SJSA1 (cell line): ENCODE measurements around the gene EPB41. TPM values are rescaled to one million over a fixed set of nuclear protein-coding genes. Genes with fewer than 3 reads are reported as not detected.

Experiments used
- DNase-seq, 2 experiments: peaks; one replicate each; pipeline ENCODE4 v3.0.0-alpha.2; 2015 to 2020; ENCODE audit warnings: low spot score in 2 of 2, low read depth in 1 of 2
- H3K27ac ChIP-seq: fragments of 250-450 bp; sonication (Bioruptor Pico); 2 replicates; pipeline ENCODE4 v1.5.1; 2020; ENCODE audit warnings: mild to moderate bottlenecking, moderate library complexity
- H3K27me3 ChIP-seq: fragments of 250-450 bp; sonication (Bioruptor Pico); replicated peaks from 2 replicates; pipeline ENCODE4 v1.5.1; 2020; ENCODE audit warnings: mild to moderate bottlenecking, moderate library complexity
- H3K36me3 ChIP-seq: fragments of 250-450 bp; sonication (Bioruptor Pico); 2 replicates; pipeline ENCODE4 v1.5.1; 2020; ENCODE audit warnings: mild to moderate bottlenecking
- H3K4me1 ChIP-seq: fragments of 250-450 bp; sonication (Bioruptor Pico); replicated peaks from 2 replicates; pipeline ENCODE4 v1.6.1; 2021; ENCODE audit warnings: mild to moderate bottlenecking
- H3K4me3 ChIP-seq: fragments of 250-450 bp; sonication (Bioruptor Pico); 2 replicates; pipeline ENCODE4 v1.5.1; 2020; ENCODE audit warnings: mild to moderate bottlenecking
- H3K9me3 ChIP-seq: fragments of 250-450 bp; sonication (Bioruptor Pico); replicated peaks from 2 replicates; pipeline ENCODE4 v1.5.1; 2020; ENCODE audit warnings: mild to moderate bottlenecking
- total RNA-seq: library from RNA; depleted of rRNA; stranded (reverse); fragments of >200 nt; shearing (Covaris generic); gene quantifications from 2 replicates; pipeline ENCODE4 v1.2.3, GENCODE V29; 2014

The EPB41 gene
- total RNA-seq, 1 experiment from 2014 or later = 5.3 TPM

- H3K9me3 ChIP-seq = no peaks in the 10 kb centered on the region
- no peak overlapping the region for H3K4me3 ChIP-seq
- no peak overlapping the region for H3K27ac ChIP-seq
- H3K4me1 ChIP-seq = peaks cover 21% of the 10 kb centered on the region
- H3K27me3 ChIP-seq = peaks cover 3% of the 10 kb centered on the region; the same call in 1 of the 2 replicates
- no peak for DNase-seq
- H3K36me3 ChIP-seq = no peaks in the 10 kb centered on the region
Observed at GRCh38 chr1:28885977-28886730, 28.2 kb upstream of the EPB41 start.

- Histone ChIP-seq H3K27me3 (peaks cover 3% of the 10 kb centered on the region; the same call in 1 of the 2 replicates), H3K27ac (no peak overlapping the region), H3K4me3 (peak overlapping the region; percentile 47), H3K36me3 (no peaks in the 10 kb centered on the region), H3K4me1 (peaks cover 21% of the 10 kb centered on the region), H3K9me3 (no peaks in the 10 kb centered on the region)
- peak; percentile 66 to 68 for DNase-seq
Observed at GRCh38 chr1:28886731-28887418, 27.5 kb upstream of the EPB41 start.

- no peak overlapping the region for H3K27ac ChIP-seq
- DNase-seq = no peak
Observed at GRCh38 chr1:28887419-28887834, 26.9 kb upstream of the EPB41 start.

GRCh38 chr1:28887835-28888682, 26.3 kb upstream of the EPB41 start:
- Histone ChIP-seq H3K4me3 (peak overlapping the region; percentile 47), H3K27me3 (peaks cover 3% of the 10 kb centered on the region; the same call in 1 of the 2 replicates), H3K9me3 (no peaks in the 10 kb centered on the region), H3K4me1 (peaks cover 21% of the 10 kb centered on the region), H3K27ac (no peak overlapping the region), H3K36me3 (no peaks in the 10 kb centered on the region)
- no peak for DNase-seq

More at GRCh38 chr1:28887419-28887834, 26.9 kb upstream of the EPB41 start:
- Histone ChIP-seq H3K27me3 (peaks cover 3% of the 10 kb centered on the region; the same call in 1 of the 2 replicates), H3K4me3 (peak overlapping the region; percentile 47), H3K36me3 (no peaks in the 10 kb centered on the region), H3K4me1 (peaks cover 21% of the 10 kb centered on the region), H3K9me3 (no peaks in the 10 kb centered on the region)

- Histone ChIP-seq H3K36me3 (no peaks in the 10 kb centered on the region), H3K27ac (no peak overlapping the region), H3K4me3 (no peak overlapping the region), H3K4me1 (peaks cover 21% of the 10 kb centered on the region), H3K27me3 (peaks cover 3% of the 10 kb centered on the region; the same call in 1 of the 2 replicates), H3K9me3 (no peaks in the 10 kb centered on the region)
- no peak for DNase-seq
Observed at GRCh38 chr1:28888915-28889314, 25.5 kb upstream of the EPB41 start.

GRCh38 chr1:28889357-28889756, 25.0 kb upstream of the EPB41 start:
- Histone ChIP-seq H3K4me1 (peaks cover 21% of the 10 kb centered on the region), H3K27me3 (peaks cover 3% of the 10 kb centered on the region; the same call in 1 of the 2 replicates), H3K4me3 (no peak overlapping the region), H3K36me3 (no peaks in the 10 kb centered on the region), H3K9me3 (no peaks in the 10 kb centered on the region), H3K27ac (no peak overlapping the region)
- no peak for DNase-seq

- H3K4me3 ChIP-seq = no peak overlapping the region
- peaks cover 15% of the 10 kb centered on the region for H3K4me1 ChIP-seq
- peaks cover 3% of the 10 kb centered on the region; the same call in 1 of the 2 replicates for H3K27me3 ChIP-seq
- H3K9me3 ChIP-seq = no peaks in the 10 kb centered on the region
- no peak for DNase-seq
- no peaks in the 10 kb centered on the region for H3K36me3 ChIP-seq
- H3K27ac ChIP-seq = no peak overlapping the region
Observed at GRCh38 chr1:28890435-28890834, 23.9 kb upstream of the EPB41 start.

GRCh38 chr1:28890836-28891235, 23.5 kb upstream of the EPB41 start:
- peaks cover 15% of the 10 kb centered on the region for H3K4me1 ChIP-seq
- H3K4me3 ChIP-seq = no peak overlapping the region
- no peak overlapping the region for H3K27ac ChIP-seq
- DNase-seq = no peak
- peaks cover 3% of the 10 kb centered on the region; the same call in 1 of the 2 replicates for H3K27me3 ChIP-seq
- no peaks in the 10 kb centered on the region for H3K36me3 ChIP-seq
- no peaks in the 10 kb centered on the region for H3K9me3 ChIP-seq

- peaks cover 3% of the 10 kb centered on the region; the same call in 1 of the 2 replicates for H3K27me3 ChIP-seq
- no peak overlapping the region for H3K4me3 ChIP-seq
- no peaks in the 10 kb centered on the region for H3K36me3 ChIP-seq
- no peak overlapping the region for H3K27ac ChIP-seq
- peaks cover 15% of the 10 kb centered on the region for H3K4me1 ChIP-seq
- DNase-seq = no peak
- H3K9me3 ChIP-seq = no peaks in the 10 kb centered on the region
Observed at GRCh38 chr1:28891256-28891655, 23.1 kb upstream of the EPB41 start.

- DNase-seq = no peak
- no peak overlapping the region for H3K4me3 ChIP-seq
- no peaks in the 10 kb centered on the region for H3K27me3 ChIP-seq
- no peaks in the 10 kb centered on the region for H3K4me1 ChIP-seq
- no peaks in the 10 kb centered on the region for H3K36me3 ChIP-seq
- no peaks in the 10 kb centered on the region for H3K9me3 ChIP-seq
- H3K27ac ChIP-seq = no peak overlapping the region
Observed at GRCh38 chr1:28893403-28894102, 20.8 kb upstream of the EPB41 start.

GRCh38 chr1:28894785-28895184, 19.6 kb upstream of the EPB41 start:
- Histone ChIP-seq H3K4me3 (no peak overlapping the region), H3K9me3 (no peaks in the 10 kb centered on the region), H3K36me3 (no peaks in the 10 kb centered on the region), H3K4me1 (no peaks in the 10 kb centered on the region), H3K27me3 (no peaks in the 10 kb centered on the region), H3K27ac (no peak overlapping the region)
- DNase-seq = no peak

GRCh38 chr1:28895896-28896608, 18.3 kb upstream of the EPB41 start:
- Histone ChIP-seq H3K9me3 (no peaks in the 10 kb centered on the region), H3K27ac (no peak overlapping the region), H3K36me3 (no peaks in the 10 kb centered on the region), H3K4me3 (no peak overlapping the region), H3K4me1 (no peaks in the 10 kb centered on the region), H3K27me3 (no peaks in the 10 kb centered on the region)
- DNase-seq = no peak
